Choroid plexus epithelial cell (primary cell): ENCODE results near the gene MYOCD.

Experiments used
- DNase-seq: peaks from one replicate; pipeline ENCODE4 v3.0.0-alpha.2; 2010; ENCODE audit warnings: low read depth
- H3K4me3 ChIP-seq: 2 replicates; pipeline ENCODE4 v1.5.1; 2011; ENCODE audit warnings: low read depth, mild to moderate bottlenecking, control low read depth, low read length, moderate library complexity
- TF ChIP-seq, protein P1 (sequence below): conservative IDR thresholded peaks from 2 replicates; pipeline ENCODE4 v1.5.1; 2011; ENCODE audit warnings: low read depth, mild to moderate bottlenecking, control low read depth, inconsistent platforms, low read length, moderate library complexity

MYOCD gene

GRCh38 chr17:12673788-12674187, 8.1 kb downstream of the MYOCD start:
- H3K4me3 ChIP-seq: no peak overlapping the region
- DNase-seq: peak; percentile 41
- TF ChIP-seq, protein P1, sequence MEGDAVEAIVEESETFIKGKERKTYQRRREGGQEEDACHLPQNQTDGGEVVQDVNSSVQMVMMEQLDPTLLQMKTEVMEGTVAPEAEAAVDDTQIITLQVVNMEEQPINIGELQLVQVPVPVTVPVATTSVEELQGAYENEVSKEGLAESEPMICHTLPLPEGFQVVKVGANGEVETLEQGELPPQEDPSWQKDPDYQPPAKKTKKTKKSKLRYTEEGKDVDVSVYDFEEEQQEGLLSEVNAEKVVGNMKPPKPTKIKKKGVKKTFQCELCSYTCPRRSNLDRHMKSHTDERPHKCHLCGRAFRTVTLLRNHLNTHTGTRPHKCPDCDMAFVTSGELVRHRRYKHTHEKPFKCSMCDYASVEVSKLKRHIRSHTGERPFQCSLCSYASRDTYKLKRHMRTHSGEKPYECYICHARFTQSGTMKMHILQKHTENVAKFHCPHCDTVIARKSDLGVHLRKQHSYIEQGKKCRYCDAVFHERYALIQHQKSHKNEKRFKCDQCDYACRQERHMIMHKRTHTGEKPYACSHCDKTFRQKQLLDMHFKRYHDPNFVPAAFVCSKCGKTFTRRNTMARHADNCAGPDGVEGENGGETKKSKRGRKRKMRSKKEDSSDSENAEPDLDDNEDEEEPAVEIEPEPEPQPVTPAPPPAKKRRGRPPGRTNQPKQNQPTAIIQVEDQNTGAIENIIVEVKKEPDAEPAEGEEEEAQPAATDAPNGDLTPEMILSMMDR: no peak

DNA sequence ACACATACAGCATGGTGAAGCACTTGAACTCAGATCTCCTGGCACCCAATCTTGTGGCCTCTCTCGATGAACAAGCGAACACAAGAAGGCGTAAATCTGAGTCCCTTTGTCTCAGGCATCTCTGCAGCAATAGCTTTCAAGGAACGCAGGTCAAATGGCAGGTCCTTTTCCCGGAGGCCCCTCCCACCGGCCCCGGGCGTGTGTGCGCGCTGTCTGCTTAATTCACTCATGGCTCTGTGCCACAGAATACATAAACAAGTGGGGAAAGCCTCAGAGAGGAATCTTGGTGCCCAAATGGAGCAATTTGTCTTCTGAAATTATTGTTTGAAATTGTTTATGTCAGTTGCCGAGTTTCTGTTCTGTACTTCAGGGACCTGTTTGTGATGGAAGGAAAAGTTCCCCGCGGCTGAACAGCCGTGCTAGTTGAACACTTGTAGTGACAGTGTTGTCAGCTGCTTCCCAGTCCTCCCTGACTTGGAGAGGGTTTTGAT, 14.8 kb downstream of the MYOCD start:
- no peak overlapping the region for H3K4me3 ChIP-seq
- TF ChIP-seq, protein P1: no peak
- DNase-seq: no peak

GRCh38 chr17:12680993-12681392, 15.3 kb downstream of the MYOCD start:
- TF ChIP-seq, protein P1: no peak
- no peak for DNase-seq
- H3K4me3 ChIP-seq: no peak overlapping the region

DNA sequence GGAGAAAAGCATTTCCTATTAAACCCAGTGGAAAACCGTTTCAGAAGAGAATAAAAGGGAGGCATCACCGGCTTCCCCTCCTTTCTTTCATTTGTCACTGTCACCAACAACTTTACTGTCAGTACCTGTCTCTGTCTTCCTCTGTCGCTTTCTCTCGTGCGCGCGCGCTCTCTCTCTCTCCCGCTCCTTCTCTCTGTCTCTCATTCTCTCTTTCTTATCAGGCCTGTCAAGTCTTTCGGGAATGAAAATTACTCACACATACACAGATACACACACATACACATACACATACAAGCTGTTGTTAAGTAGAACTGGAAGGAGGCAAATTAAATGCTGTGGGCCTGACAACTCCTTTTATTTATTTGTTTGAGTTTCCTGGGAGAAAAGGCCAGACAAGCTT, 17.6 kb downstream of the MYOCD start:
- TF ChIP-seq, protein P1: no peak
- H3K4me3 ChIP-seq: no peak overlapping the region

GRCh38 chr17:12686486-12686885, 20.8 kb downstream of the MYOCD start:
- TF ChIP-seq, protein P1: no peak
- H3K4me3 ChIP-seq: no peak overlapping the region
- DNase-seq: no peak

More for the DNA sequence above, 17.6 kb downstream of the MYOCD start:
- no peak for DNase-seq

DNA sequence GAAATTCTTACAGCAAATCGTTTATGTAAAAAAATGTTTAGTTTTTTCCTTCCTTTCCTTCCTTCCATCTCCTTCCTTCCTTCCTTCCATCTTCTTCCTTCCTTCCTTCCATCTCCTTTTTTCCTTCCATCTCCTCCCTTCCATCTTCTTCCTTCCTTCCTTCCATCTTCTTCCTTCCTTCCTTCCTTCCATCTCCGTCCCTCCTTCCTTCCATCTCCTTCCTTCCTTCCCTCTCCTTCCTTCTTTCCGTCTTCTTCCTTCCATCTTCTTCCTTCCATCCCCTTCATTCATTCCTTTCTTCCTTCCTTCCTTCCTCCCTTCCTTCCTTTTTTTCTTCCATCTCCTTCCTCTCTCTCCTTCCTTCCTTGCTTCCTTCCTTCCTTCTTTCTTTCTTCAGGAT, 22.7 kb downstream of the MYOCD start:
- TF ChIP-seq, protein P1: no peak
- DNase-seq: no peak

DNA sequence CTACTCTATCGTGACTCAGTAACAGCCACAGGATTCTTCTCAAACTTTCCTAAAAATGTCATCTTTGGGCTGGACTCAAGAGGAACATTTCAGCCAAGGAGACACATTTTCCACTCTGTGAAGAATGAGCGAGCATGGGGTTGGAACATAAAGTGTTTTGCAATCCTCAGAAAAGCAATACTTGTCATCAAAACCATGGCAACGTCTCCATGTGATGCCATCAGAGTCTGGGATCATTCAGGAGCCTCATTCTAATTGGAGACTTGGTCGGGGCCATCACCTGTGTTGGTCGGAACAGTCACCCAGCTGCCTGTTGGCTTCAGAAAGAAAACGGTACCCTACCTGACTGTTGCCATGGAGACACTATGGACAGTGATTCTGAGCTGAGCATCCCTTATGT, 25.5 kb downstream of the MYOCD start:
- H3K4me3 ChIP-seq: no peak overlapping the region
- peak; percentile 8 for DNase-seq
- TF ChIP-seq, protein P1: no peak

More for the DNA sequence above, 22.7 kb downstream of the MYOCD start:
- no peak overlapping the region for H3K4me3 ChIP-seq
